CD14-positive monocyte (primary cell): Measurements from ENCODE around the gene CD151. TPM values are rescaled to one million over a fixed set of nuclear protein-coding genes. Genes with fewer than 3 reads are reported as not detected.
A peak's percentile ranks its signal among the peaks of the same experiment; 100 is the strongest.

Experiments
- DNase-seq, 3 donors: peaks; one replicate each; pipeline ENCODE4 v3.0.0-alpha.2; 2011 to 2022
- H2AFZ ChIP-seq: 2 replicates; pipeline ENCODE4 v1.6.0; 2012; ENCODE audit warnings: mild to moderate bottlenecking, low read depth, low read length, inconsistent platforms; ENCODE audit not compliant: insufficient read depth, poor library complexity, severe bottlenecking
- H3K27ac ChIP-seq, 2 donors: 1 replicate in 1 of 2; 2 replicates in 1 of 2; pipeline ENCODE4 v1.5.1; 2012 to 2013; ENCODE audit warnings: low read length in 2 of 2, control low read depth in 1 of 2, inconsistent platforms in 1 of 2, low read depth in 1 of 2, mild to moderate bottlenecking in 1 of 2
- H3K27me3 ChIP-seq, 2 donors: one replicate each; pipeline versions ENCODE4 v1.6.0 to v1.6.1; 2011 to 2013; ENCODE audit warnings: low read length in 2 of 2; ENCODE audit not compliant: control insufficient read depth in 2 of 2, insufficient read depth in 2 of 2
- H3K36me3 ChIP-seq, 2 donors: replicated peaks in 1 of 2; 1 replicate in 1 of 2; 2 replicates in 1 of 2; pipeline versions ENCODE4 v1.5.1 to v1.6.1; 2012 to 2013; ENCODE audit warnings: low read length in 2 of 2, control low read depth in 1 of 2, inconsistent platforms in 1 of 2, mild to moderate bottlenecking in 1 of 2; ENCODE audit not compliant: insufficient read depth in 2 of 2, control insufficient read depth in 1 of 2
- H3K4me1 ChIP-seq, 2 donors: 1 replicate in 1 of 2; 2 replicates in 1 of 2; pipeline versions ENCODE4 v1.5.1 to v1.6.1; 2012 to 2013; ENCODE audit warnings: low read length in 2 of 2, control low read depth in 1 of 2, inconsistent platforms in 1 of 2, mild to moderate bottlenecking in 1 of 2, moderate library complexity in 1 of 2; ENCODE audit not compliant: insufficient read depth in 2 of 2, control insufficient read depth in 1 of 2
- H3K4me2 ChIP-seq: replicated peaks from 2 replicates; pipeline ENCODE3; 2012; ENCODE audit warnings: low read length, moderate library complexity, mild to moderate bottlenecking; ENCODE audit not compliant: poor library complexity, severe bottlenecking; ENCODE audit errors: extremely low read depth
- H3K4me3 ChIP-seq, 3 experiments: fragments of 200-600 bp in 1 of 3; sonication (generic) in 1 of 3; replicated peaks in 1 of 3; 1 replicate in 2 of 3; 2 replicates in 1 of 3; pipeline ENCODE4 v1.5.1; 2011 to 2013; ENCODE audit warnings: low read length in 3 of 3, mild to moderate bottlenecking in 3 of 3, control low read depth in 2 of 3, low read depth in 2 of 3, inconsistent platforms in 1 of 3, moderate library complexity in 1 of 3
- H3K79me2 ChIP-seq: 2 replicates; pipeline ENCODE4 v1.6.0; 2012; ENCODE audit warnings: mild to moderate bottlenecking, control low read depth, inconsistent platforms, low read length, moderate library complexity; ENCODE audit not compliant: insufficient read depth
- H3K9ac ChIP-seq: 2 replicates; pipeline ENCODE4 v1.6.0; 2017; ENCODE audit warnings: low read length, mild to moderate bottlenecking; ENCODE audit not compliant: insufficient read depth, poor library complexity, severe bottlenecking
- H3K9me3 ChIP-seq, 2 donors: replicated peaks in 1 of 2; 1 replicate in 1 of 2; 2 replicates in 1 of 2; pipeline versions ENCODE4 v1.5.1 to v1.6.1; 2012 to 2013; ENCODE audit warnings: low read length in 2 of 2, control low read depth in 1 of 2; ENCODE audit not compliant: control insufficient read depth in 1 of 2, insufficient read depth in 1 of 2
- H4K20me1 ChIP-seq: 2 replicates; pipeline ENCODE4 v1.6.0; 2012; ENCODE audit warnings: mild to moderate bottlenecking, low read length, control low read depth, moderate library complexity; ENCODE audit not compliant: insufficient read depth
- H3K27ac Mint-ChIP-seq, 7 donors: one replicate each; pipeline ENCODE4 v1.8.0; 2020; ENCODE audit warnings: mild to moderate bottlenecking in 7 of 7, mixed read lengths in 7 of 7, moderate library complexity in 6 of 7, inconsistent platforms in 2 of 7
- H3K27me3 Mint-ChIP-seq, 3 donors: one replicate each; pipeline ENCODE4 v1.8.0; 2021 to 2022; ENCODE audit warnings: low read depth in 3 of 3, mild to moderate bottlenecking in 3 of 3, mixed read lengths in 3 of 3, moderate library complexity in 3 of 3, inconsistent platforms in 1 of 3
- H3K36me3 Mint-ChIP-seq, 2 donors: one replicate each; pipeline ENCODE4 v1.8.0; 2020; ENCODE audit warnings: mixed read lengths in 2 of 2, inconsistent platforms in 1 of 2, mild to moderate bottlenecking in 1 of 2
- H3K4me1 Mint-ChIP-seq: one replicate; pipeline ENCODE4 v1.8.0; 2020; ENCODE audit warnings: mild to moderate bottlenecking, mixed read lengths
- H3K4me3 Mint-ChIP-seq, 2 donors: one replicate each; pipeline ENCODE4 v1.8.0; 2020; ENCODE audit warnings: mild to moderate bottlenecking in 2 of 2, mixed read lengths in 2 of 2, moderate library complexity in 1 of 2
- H3K9me3 Mint-ChIP-seq, 7 donors: one replicate each; pipeline ENCODE4 v1.8.0; 2020 to 2022; ENCODE audit warnings: mixed read lengths in 7 of 7, mild to moderate bottlenecking in 6 of 7, moderate library complexity in 6 of 7, inconsistent platforms in 2 of 7
- CTCF ChIP-seq: fragments of 200-600 bp; IDR thresholded peaks from one replicate; pipeline ENCODE4 v1.8.0; 2022; ENCODE audit warnings: antibody characterized with exemption, mild to moderate bottlenecking
- WGBS: methylation state at CpG from one replicate; pipeline ENCODE4 v1.1.5; 2013; ENCODE audit warnings: missing lambda C conversion rate; ENCODE audit not compliant: insufficient coverage; 5-methylcytosine and 5-hydroxymethylcytosine counted together
- intact Hi-C, 2 donors: fragments of 100-400 bp; cut with micrococcal nuclease; formaldehyde crosslinking; loops; one replicate each; pipeline versions ENCODE4 v1.15.0 to v1.15.1; 2023
- polyA plus RNA-seq, 3 donors: library from polyadenylated mRNA; depleted of rRNA in 1 of 3; unstranded in 2 of 3; stranded (reverse) in 1 of 3; fragments of 300-500 nt in 2 of 3; fragments of >200 nt in 1 of 3; fragmentation: Illumina TruSeq in 2 of 3; gene quantifications; 1 replicate in 2 of 3; 2 replicates in 1 of 3; pipeline ENCODE4 v1.2.3, GENCODE V29; 2012 to 2021

Gene CD151
- polyA plus RNA-seq, 3 donors = 18.1 to 200 (median 57.4) TPM

GRCh38 chr11:818396-819128, 14.2 kb upstream of the CD151 start, which contains the start of gene PNPLA2:
PNPLA2 (plus strand) TSS chr11:818914; CDS start chr11:819719, 805 bp downstream.
- peaks cover 38% of the 10 kb centered on the region for H4K20me1 ChIP-seq
- peaks cover 30% of the 10 kb centered on the region for H3K4me1 Mint-ChIP-seq
- peak within 1 kb of the TSS; percentile 71 to 97 (median 87) for H3K4me3 ChIP-seq
- H3K4me1 ChIP-seq = peaks cover 40 to 45% of the 10 kb centered on the region in 2 donors
- peaks cover 13 to 25% of the 10 kb centered on the region in 2 donors for H3K36me3 Mint-ChIP-seq
- H3K9me3 Mint-ChIP-seq = no peaks in the 10 kb centered on the region
- WGBS = 27% methylated on average over 19 of the region's 20 CpGs
- H3K27ac Mint-ChIP-seq = peak within 1 kb of the TSS; percentile 91 to 98 (median 97)
- TF ChIP-seq CTCF = no peak
- H3K27ac ChIP-seq = peak within 1 kb of the TSS; percentile 85 to 91
- peak within 1 kb of the TSS; percentile 88 to 91 for H3K4me3 Mint-ChIP-seq
- intact Hi-C loops = loop anchor here in 1 of 2 donors (1.0 kb wide), 1 partner anchor 9 kb away; the partner anchor contains the start of gene RPLP2
- peaks cover 45% of the 10 kb centered on the region for H3K79me2 ChIP-seq
- peaks cover 8 to 13% of the 10 kb centered on the region in 2 donors for H3K36me3 ChIP-seq
- no peaks in the 10 kb centered on the region for H3K9me3 ChIP-seq
- peak in 1 of 3 donors; percentile 39 for DNase-seq
- peak within 1 kb of the TSS; percentile 93 for H2AFZ ChIP-seq
- peaks cover 0 to 10% (median 2%) of the 10 kb centered on the region in 3 donors for H3K27me3 Mint-ChIP-seq
- H3K27me3 ChIP-seq = no peaks in the 10 kb centered on the region
- peak within 1 kb of the TSS; percentile 100 for H3K4me2 ChIP-seq
- H3K9ac ChIP-seq = peak within 1 kb of the TSS; percentile 86

GRCh38 chr11:819129-819931, 13.4 kb upstream of the CD151 start:
- intact Hi-C loops = loop anchor here in 1 of 2 donors (1.0 kb wide), 1 partner anchor 10 kb away; the partner anchor contains the start of gene RPLP2
- H4K20me1 ChIP-seq = peaks cover 44% of the 10 kb centered on the region

More at GRCh38 chr11:819129-819931, 13.4 kb upstream of the CD151 start:
- Mint-ChIP-seq H3K27ac (peak overlapping the region; percentile 91 to 98 (median 97)), H3K4me3 (peak overlapping the region; percentile 88 to 90), H3K36me3 (peaks cover 15 to 27% of the 10 kb centered on the region in 2 donors), H3K9me3 (no peaks in the 10 kb centered on the region), H3K4me1 (peaks cover 30% of the 10 kb centered on the region), H3K27me3 (peaks cover 0 to 10% (median 2%) of the 10 kb centered on the region in 3 donors)
- WGBS = under 1% methylated on average over 91 of the region's 96 CpGs
- Histone ChIP-seq H3K9ac (peak overlapping the region; percentile 86), H3K27ac (peak overlapping the region; percentile 85 to 91), H2AFZ (peak overlapping the region; percentile 93), H3K4me2 (peak overlapping the region; percentile 100), H3K4me1 (peaks cover 40 to 45% of the 10 kb centered on the region in 2 donors), H3K79me2 (peaks cover 52% of the 10 kb centered on the region), H3K4me3 (peak overlapping the region; percentile 71 to 97 (median 87)), H3K27me3 (no peaks in the 10 kb centered on the region), H3K9me3 (no peaks in the 10 kb centered on the region), H3K36me3 (peaks cover 12 to 17% of the 10 kb centered on the region in 2 donors)
- peak; percentile 86 to 88 (median 87) for DNase-seq
- TF ChIP-seq CTCF = peak; percentile 34
